Colon (tissue), 2 donors: ENCODE data around the gene PCDHB8.
"Not testable (repeated sequence)": the region's sequence is repeated elsewhere in the genome, so short reads cannot be mapped to it uniquely, and the experiment has no call there.

Experiments used
- FAIRE-seq: peaks from 2 replicates; lab custom pipeline; 2012; peaks lifted over from hg19 to GRCh38; lab: Jason Lieb, UNC
- donor health status: control.
- donor health status: control.

The PCDHB8 gene

GRCh38 chr5:141177577-141178191 is at the start of gene PCDHB8:
Gene PCDHB8 (plus strand): TSS chr5:141177790. CDS start chr5:141178035, 245 bp downstream.
- FAIRE-seq = not testable (repeated sequence)

GRCh38 chr5:141135030-141135717 is 42.4 kb upstream of the PCDHB8 start, which contains the start of gene PCDHB5:
Gene PCDHB5 (plus strand): TSS chr5:141135206. CDS start chr5:141135435, 229 bp downstream.
- no peak for FAIRE-seq

GRCh38 chr5:141135718-141136266 is 41.8 kb upstream of the PCDHB8 start:
- FAIRE-seq = no peak

GRCh38 chr5:141137346-141137745 is 40.2 kb upstream of the PCDHB8 start:
- not testable (repeated sequence) for FAIRE-seq

- FAIRE-seq = no peak
Measured at GRCh38 chr5:141149812-141150211, 27.8 kb upstream of the PCDHB8 start, which contains the start of gene PCDHB6. Gene PCDHB6 (plus strand): TSS chr5:141150057. CDS start chr5:141150258, 201 bp downstream.

- no peak for FAIRE-seq
Measured at GRCh38 chr5:141150224-141150992, 27.2 kb upstream of the PCDHB8 start.

- no peak for FAIRE-seq
Measured at GRCh38 chr5:141150993-141151325, 26.6 kb upstream of the PCDHB8 start.

GRCh38 chr5:141151632-141152031 is 26.0 kb upstream of the PCDHB8 start:
- not testable (repeated sequence) for FAIRE-seq

- FAIRE-seq = not testable (repeated sequence)
Measured at GRCh38 chr5:141152096-141152495, 25.5 kb upstream of the PCDHB8 start.

GRCh38 chr5:141155540-141156374 is 21.8 kb upstream of the PCDHB8 start:
- FAIRE-seq = no peak

- FAIRE-seq = not testable (repeated sequence)
Measured at GRCh38 chr5:141157356-141157755, 20.2 kb upstream of the PCDHB8 start.

- FAIRE-seq = not testable (repeated sequence)
Measured at GRCh38 chr5:141157901-141158300, 19.7 kb upstream of the PCDHB8 start.

- FAIRE-seq = no peak
Measured at GRCh38 chr5:141172381-141173204, 5.0 kb upstream of the PCDHB8 start, which contains the start of gene PCDHB7. Gene PCDHB7 (plus strand): TSS chr5:141172644. CDS start chr5:141172836, 192 bp downstream.

- not testable (repeated sequence) for FAIRE-seq
Measured at GRCh38 chr5:141174291-141175104, 3.1 kb upstream of the PCDHB8 start.

GRCh38 chr5:141175933-141176332 is 1.7 kb upstream of the PCDHB8 start:
- peak; percentile 80 for FAIRE-seq

- not testable (repeated sequence) for FAIRE-seq
Measured at GRCh38 chr5:141179371-141179770, 1.8 kb downstream of the PCDHB8 start.

GRCh38 chr5:141179876-141180275 is 2.3 kb downstream of the PCDHB8 start:
- not testable (repeated sequence) for FAIRE-seq

GRCh38 chr5:141180313-141180712 is 2.7 kb downstream of the PCDHB8 start:
- no peak for FAIRE-seq

- FAIRE-seq = no peak
Measured at GRCh38 chr5:141182248-141182647, 4.7 kb downstream of the PCDHB8 start, which contains the start of gene PCDHB16. Gene PCDHB16 (plus strand): TSS chr5:141182387. CDS start chr5:141182560, 173 bp downstream.
